DND-41 (cell line): ENCODE measurements around the gene POLR2M.

Source experiments
- ATAC-seq: fragments of 200-7000 bp; cut with Tn5 transposase; 3 replicates; pipeline ENCODE4 v1.9.1; 2021; ENCODE audit warnings: low read depth; ENCODE audit not compliant: insufficient read depth
- DNase-seq: peaks from one replicate; pipeline ENCODE4 v3.0.0-alpha.2; 2020
- H2AFZ ChIP-seq: 2 replicates; pipeline ENCODE4 v1.6.0; 2012; ENCODE audit warnings: low read depth, low read length
- H3K27ac ChIP-seq: 2 replicates; pipeline ENCODE4 v1.5.1; 2012; ENCODE audit warnings: low read length, inconsistent platforms
- H3K27me3 ChIP-seq: fragments of 200-600 bp; sonication (generic); 2 replicates; pipeline ENCODE4 v1.6.0; 2012; ENCODE audit warnings: low read length, mild to moderate bottlenecking, inconsistent platforms; ENCODE audit not compliant: insufficient read depth, poor library complexity
- H3K36me3 ChIP-seq: 2 replicates; pipeline ENCODE4 v1.5.1; 2012; ENCODE audit warnings: low read length, inconsistent platforms; ENCODE audit not compliant: insufficient read depth
- H3K4me1 ChIP-seq: 2 replicates; pipeline ENCODE4 v1.5.1; 2012; ENCODE audit warnings: mild to moderate bottlenecking, low read length; ENCODE audit not compliant: insufficient read depth
- H3K4me2 ChIP-seq: 2 replicates; pipeline ENCODE4 v1.6.0; 2012; ENCODE audit warnings: mild to moderate bottlenecking, moderate library complexity, low read length, inconsistent platforms; ENCODE audit not compliant: insufficient read depth
- H3K4me3 ChIP-seq, 2 experiments: fragments of 200-600 bp in 1 of 2; shearing (Covaris generic) in 1 of 2; 2 replicates each; pipeline ENCODE4 v1.5.1; 2012 to 2016; ENCODE audit warnings: inconsistent platforms in 2 of 2, low read length in 2 of 2, mild to moderate bottlenecking in 2 of 2, low read depth in 1 of 2, moderate library complexity in 1 of 2
- H3K79me2 ChIP-seq: 2 replicates; pipeline ENCODE4 v1.6.0; 2012; ENCODE audit warnings: low read length, inconsistent platforms; ENCODE audit not compliant: insufficient read depth
- H3K9ac ChIP-seq: 2 replicates; pipeline ENCODE4 v1.6.0; 2012; ENCODE audit warnings: low read depth, mild to moderate bottlenecking, inconsistent platforms, low read length, moderate library complexity
- H3K9me3 ChIP-seq: 2 replicates; pipeline ENCODE4 v1.5.1; 2012; ENCODE audit warnings: low read length, moderate library complexity, mild to moderate bottlenecking, inconsistent platforms; ENCODE audit not compliant: insufficient read depth, severe bottlenecking
- H4K20me1 ChIP-seq: 2 replicates; pipeline ENCODE4 v1.6.0; 2012; ENCODE audit warnings: low read length; ENCODE audit not compliant: insufficient read depth
- CTCF ChIP-seq: IDR thresholded peaks from 2 replicates; pipeline ENCODE4 v1.5.1; 2012; ENCODE audit warnings: borderline replicate concordance, low read length, moderate library complexity, mild to moderate bottlenecking; ENCODE audit not compliant: poor library complexity, severe bottlenecking; ENCODE audit errors: extremely low read depth
- EZH2 ChIP-seq: IDR thresholded peaks from 3 replicates; pipeline ENCODE4 v1.6.1; 2012; ENCODE audit warnings: borderline replicate concordance, low read depth, mild to moderate bottlenecking, moderate library complexity, low read length, inconsistent platforms; ENCODE audit not compliant: severe bottlenecking

Gene POLR2M

GRCh38 chr15:57706405-57707209 is at the start of gene POLR2M:
Gene POLR2M, plus strand, starts transcription at chr15:57706714. Its CDS starts 129 bp downstream, at chr15:57706843.
- DNase-seq (peak; percentile 91), ATAC-seq (peak; percentile 89)
- peak within 1 kb of the TSS; percentile 96 for H3K27ac ChIP-seq
- peak within 1 kb of the TSS; percentile 93 for H2AFZ ChIP-seq
- peaks cover 28% of the 10 kb centered on the region for H3K36me3 ChIP-seq
- peaks cover 49% of the 10 kb centered on the region for H3K79me2 ChIP-seq
- no peaks in the 10 kb centered on the region for H3K27me3 ChIP-seq
- H3K4me2 ChIP-seq: peak within 1 kb of the TSS; percentile 91
- H3K9me3 ChIP-seq: no peaks in the 10 kb centered on the region
- H3K4me3 ChIP-seq: peak within 1 kb of the TSS; percentile 84 to 96
- H4K20me1 ChIP-seq: peaks cover 10% of the 10 kb centered on the region; the same call in 1 of the 2 replicates
- peak within 1 kb of the TSS; percentile 96 for H3K9ac ChIP-seq
- H3K4me1 ChIP-seq: peaks cover 55% of the 10 kb centered on the region
- TF ChIP-seq CTCF (peak; percentile 5), EZH2 (no peak)

- Histone ChIP-seq H2AFZ (no peak overlapping the region), H3K9ac (no peak overlapping the region), H3K4me2 (no peak overlapping the region), H3K4me1 (no peaks in the 10 kb centered on the region), H3K27me3 (peaks cover 9% of the 10 kb centered on the region), H3K9me3 (no peaks in the 10 kb centered on the region), H3K36me3 (no peaks in the 10 kb centered on the region), H4K20me1 (no peaks in the 10 kb centered on the region), H3K27ac (no peak overlapping the region), H3K4me3 (no peak overlapping the region), H3K79me2 (no peaks in the 10 kb centered on the region)
- no peak for ATAC-seq
- no peak for DNase-seq
- TF ChIP-seq EZH2 (no peak), CTCF (no peak)
These were observed 48.9 kb upstream of the POLR2M start for GRCh38 chr15:57657619-57658018.

GRCh38 chr15:57662091-57662744 is 44.3 kb upstream of the POLR2M start:
- Histone ChIP-seq H3K4me3 (no peak overlapping the region), H3K4me2 (no peak overlapping the region), H3K4me1 (no peaks in the 10 kb centered on the region), H3K27me3 (peaks cover 6% of the 10 kb centered on the region), H3K9ac (no peak overlapping the region), H2AFZ (no peak overlapping the region), H3K36me3 (no peaks in the 10 kb centered on the region), H3K79me2 (no peaks in the 10 kb centered on the region), H3K9me3 (no peaks in the 10 kb centered on the region), H3K27ac (no peak overlapping the region), H4K20me1 (no peaks in the 10 kb centered on the region)
- DNase-seq (no peak), ATAC-seq (no peak)
- no peak for TF ChIP-seq EZH2
- TF ChIP-seq CTCF: no peak
